H1 (cell line): ENCODE results near the gene SLC6A2.

ENCODE experiments used
- ASH2L ChIP-seq: fragments of 200-600, 300-600 bp; sonication (generic); IDR thresholded peaks from one replicate; pipeline ENCODE4 v1.7.1; 2017; ENCODE audit warnings: low read length
- CBX5 ChIP-seq: fragments of 300-800, 300-1000 bp; sonication (generic); IDR thresholded peaks from 2 replicates; pipeline ENCODE4 v1.7.1; 2016; ENCODE audit warnings: antibody characterized with exemption, low read length, low read depth
- CHD2 ChIP-seq: IDR thresholded peaks from 2 replicates; pipeline ENCODE4 v1.6.1; 2012; ENCODE audit warnings: low read length, improper control_type of control experiment
- EP300 ChIP-seq, 2 experiments: IDR thresholded peaks; 1 replicate in 1 of 2; 2 replicates in 1 of 2; pipeline ENCODE4 v1.6.1; 2011 to 2012; ENCODE audit warnings: low read depth in 2 of 2, low read length in 2 of 2, mild to moderate bottlenecking in 2 of 2, borderline replicate concordance in 1 of 2, inconsistent platforms in 1 of 2, moderate library complexity in 1 of 2
- NRF1 ChIP-seq: IDR thresholded peaks from 2 replicates; pipeline ENCODE4 v1.6.1; 2011; ENCODE audit warnings: mild to moderate bottlenecking, low read depth, low read length, improper control_type of control experiment
- POLR2A ChIP-seq, 2 experiments: IDR thresholded peaks; 1 replicate in 1 of 2; 2 replicates in 1 of 2; pipeline ENCODE4 v1.6.1; 2011; ENCODE audit warnings: low read depth in 2 of 2, low read length in 2 of 2, mild to moderate bottlenecking in 2 of 2; ENCODE audit errors: control extremely low read depth in 1 of 2
- RBBP5 ChIP-seq: IDR thresholded peaks from 2 replicates; pipeline ENCODE4 v1.7.1; 2012; ENCODE audit warnings: low read depth, mild to moderate bottlenecking, inconsistent platforms, low read length, moderate library complexity, borderline replicate concordance
- YY1 ChIP-seq: IDR thresholded peaks from 2 replicates; pipeline ENCODE4 v1.6.1; 2011; ENCODE audit warnings: low read depth, mild to moderate bottlenecking, low read length
- TF ChIP-seq, protein P1 (sequence below), 3 experiments: IDR thresholded peaks; 1 replicate in 2 of 3; 2 replicates in 1 of 3; pipeline versions ENCODE4 v1.5.1 to v1.6.1; 2011; ENCODE audit warnings: low read length in 3 of 3, mild to moderate bottlenecking in 3 of 3, inconsistent platforms in 2 of 3, low read depth in 1 of 3, moderate library complexity in 1 of 3; ENCODE audit not compliant: insufficient read depth in 1 of 3; ENCODE audit errors: control extremely low read depth in 1 of 3
- TF ChIP-seq, protein P2 (sequence below): IDR thresholded peaks from 2 replicates; pipeline ENCODE4 v1.6.1; 2011; ENCODE audit warnings: low read depth, mild to moderate bottlenecking, low read length; ENCODE audit not compliant: insufficient read depth

DNA sequence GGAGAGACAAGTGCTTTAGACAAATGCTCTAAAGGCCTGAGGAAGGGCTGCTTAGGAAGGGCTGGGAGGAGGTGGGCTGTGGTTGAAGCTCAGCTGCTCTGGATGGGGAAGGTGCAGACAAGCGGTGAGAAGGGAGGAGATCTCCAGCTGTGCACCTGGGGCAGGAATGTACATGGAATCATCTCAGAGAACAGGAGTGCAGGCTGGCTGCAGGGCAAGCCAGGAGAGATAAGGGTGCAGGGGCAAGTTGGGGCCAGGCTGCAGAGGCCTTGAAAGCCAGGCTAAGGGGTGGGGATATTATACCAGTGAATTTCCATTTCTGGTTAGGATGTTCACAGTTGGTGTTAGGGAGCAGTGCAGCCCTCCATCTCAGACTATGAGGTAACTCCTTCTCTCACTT lies 4.2 kb downstream of the SLC6A2 start:
- TF ChIP-seq ASH2L (no peak), POLR2A (IDR thresholded peaks at IDR 0.05; ENCODE audit: control extremely low read depth in 1 of 2, low read depth in 2 of 2, low read length in 2 of 2) (no peak), EP300 (IDR thresholded peaks at IDR 0.05; ENCODE audit: borderline replicate concordance in 1 of 2, low read depth in 2 of 2, low read length in 2 of 2) (no peak), CHD2 (no peak), NRF1 (no peak), YY1 (no peak), RBBP5 (no peak), CBX5 (no peak)
- TF ChIP-seq, protein P1, sequence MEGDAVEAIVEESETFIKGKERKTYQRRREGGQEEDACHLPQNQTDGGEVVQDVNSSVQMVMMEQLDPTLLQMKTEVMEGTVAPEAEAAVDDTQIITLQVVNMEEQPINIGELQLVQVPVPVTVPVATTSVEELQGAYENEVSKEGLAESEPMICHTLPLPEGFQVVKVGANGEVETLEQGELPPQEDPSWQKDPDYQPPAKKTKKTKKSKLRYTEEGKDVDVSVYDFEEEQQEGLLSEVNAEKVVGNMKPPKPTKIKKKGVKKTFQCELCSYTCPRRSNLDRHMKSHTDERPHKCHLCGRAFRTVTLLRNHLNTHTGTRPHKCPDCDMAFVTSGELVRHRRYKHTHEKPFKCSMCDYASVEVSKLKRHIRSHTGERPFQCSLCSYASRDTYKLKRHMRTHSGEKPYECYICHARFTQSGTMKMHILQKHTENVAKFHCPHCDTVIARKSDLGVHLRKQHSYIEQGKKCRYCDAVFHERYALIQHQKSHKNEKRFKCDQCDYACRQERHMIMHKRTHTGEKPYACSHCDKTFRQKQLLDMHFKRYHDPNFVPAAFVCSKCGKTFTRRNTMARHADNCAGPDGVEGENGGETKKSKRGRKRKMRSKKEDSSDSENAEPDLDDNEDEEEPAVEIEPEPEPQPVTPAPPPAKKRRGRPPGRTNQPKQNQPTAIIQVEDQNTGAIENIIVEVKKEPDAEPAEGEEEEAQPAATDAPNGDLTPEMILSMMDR (IDR thresholded peaks at IDR 0.05; ENCODE audit: control extremely low read depth in 1 of 3, insufficient read depth in 1 of 3, low read depth in 1 of 3, low read length in 3 of 3): no peak
- TF ChIP-seq, protein P2, sequence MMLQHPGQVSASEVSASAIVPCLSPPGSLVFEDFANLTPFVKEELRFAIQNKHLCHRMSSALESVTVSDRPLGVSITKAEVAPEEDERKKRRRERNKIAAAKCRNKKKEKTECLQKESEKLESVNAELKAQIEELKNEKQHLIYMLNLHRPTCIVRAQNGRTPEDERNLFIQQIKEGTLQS: no peak
